ENCODE measurements around the gene C13orf46.
"Not testable (repeated sequence)": the region's sequence is repeated elsewhere in the genome, so short reads cannot be mapped to it uniquely, and the experiment has no call there.

The C13orf46 gene

GRCh38 chr13:113997845-113998751, 24.2 kb upstream of the C13orf46 start:
- H3K9ac ChIP-seq (ENCODE audit: low read depth, low read length) = no peak overlapping the region
- peaks cover 20% of the 10 kb centered on the region for H3K36me3 ChIP-seq (ENCODE audit: control insufficient read depth, insufficient read depth, low read length)
- H3K27me3 ChIP-seq (ENCODE audit: control insufficient read depth, insufficient read depth, low read length) = no peaks in the 10 kb centered on the region
- H3K9me3 ChIP-seq (ENCODE audit: control insufficient read depth, insufficient read depth, low read length) = no peaks in the 10 kb centered on the region
- no peaks in the 10 kb centered on the region for H3K4me1 ChIP-seq (ENCODE audit: control insufficient read depth, insufficient read depth, low read length)
- no peak overlapping the region for H3K4me3 ChIP-seq (ENCODE audit: low read depth, low read length)

DNA sequence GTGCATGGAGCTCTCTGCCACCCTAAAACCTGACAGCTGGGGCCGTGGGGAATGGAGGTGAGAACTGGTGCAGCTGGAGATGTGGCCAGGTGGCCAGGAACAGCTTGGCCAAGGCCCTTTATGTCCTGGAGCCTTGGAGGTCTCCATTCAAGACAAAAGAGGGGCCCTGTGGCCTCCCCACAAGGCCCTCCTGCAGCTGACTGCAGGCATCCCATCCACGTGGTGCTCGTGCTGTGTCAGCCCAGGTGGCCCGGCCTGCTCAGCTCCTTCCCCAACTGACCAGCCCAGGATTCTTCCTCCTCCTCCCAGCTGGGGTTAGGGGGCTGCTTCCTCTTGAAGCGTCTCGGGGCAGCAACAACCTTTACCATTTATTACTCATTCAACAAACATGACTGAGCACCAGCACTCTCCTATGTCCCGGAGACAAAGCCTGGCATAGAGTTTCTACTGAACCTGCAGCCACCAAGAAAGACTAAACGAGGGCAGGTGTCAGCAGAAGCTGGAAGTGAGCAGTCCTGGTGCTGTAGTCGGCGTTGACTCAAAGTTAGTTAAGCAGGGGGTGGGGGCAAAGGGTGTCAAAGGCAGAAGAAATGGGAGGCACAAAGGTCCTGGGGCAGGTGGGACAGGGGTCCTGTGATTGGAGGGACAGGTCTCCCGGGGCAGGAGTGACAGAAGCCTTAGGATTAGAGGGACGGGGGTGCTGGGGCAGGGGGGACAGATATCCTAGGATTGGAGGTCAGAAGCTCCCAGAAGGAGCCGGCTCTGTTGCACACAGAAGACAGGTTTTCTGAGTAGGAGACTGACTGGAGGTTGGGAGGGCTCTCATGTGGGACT, 23.3 kb upstream of the C13orf46 start:
- no peaks in the 10 kb centered on the region for H3K4me1 ChIP-seq (ENCODE audit: control insufficient read depth, insufficient read depth, low read length)
- no peaks in the 10 kb centered on the region for H3K9me3 ChIP-seq (ENCODE audit: control insufficient read depth, insufficient read depth, low read length)
- no peak overlapping the region for H3K4me3 ChIP-seq (ENCODE audit: low read depth, low read length)
- H3K9ac ChIP-seq (ENCODE audit: low read depth, low read length) = no peak overlapping the region
- no peaks in the 10 kb centered on the region for H3K27me3 ChIP-seq (ENCODE audit: control insufficient read depth, insufficient read depth, low read length)
- H3K36me3 ChIP-seq (ENCODE audit: control insufficient read depth, insufficient read depth, low read length) = peaks cover 20% of the 10 kb centered on the region

DNA sequence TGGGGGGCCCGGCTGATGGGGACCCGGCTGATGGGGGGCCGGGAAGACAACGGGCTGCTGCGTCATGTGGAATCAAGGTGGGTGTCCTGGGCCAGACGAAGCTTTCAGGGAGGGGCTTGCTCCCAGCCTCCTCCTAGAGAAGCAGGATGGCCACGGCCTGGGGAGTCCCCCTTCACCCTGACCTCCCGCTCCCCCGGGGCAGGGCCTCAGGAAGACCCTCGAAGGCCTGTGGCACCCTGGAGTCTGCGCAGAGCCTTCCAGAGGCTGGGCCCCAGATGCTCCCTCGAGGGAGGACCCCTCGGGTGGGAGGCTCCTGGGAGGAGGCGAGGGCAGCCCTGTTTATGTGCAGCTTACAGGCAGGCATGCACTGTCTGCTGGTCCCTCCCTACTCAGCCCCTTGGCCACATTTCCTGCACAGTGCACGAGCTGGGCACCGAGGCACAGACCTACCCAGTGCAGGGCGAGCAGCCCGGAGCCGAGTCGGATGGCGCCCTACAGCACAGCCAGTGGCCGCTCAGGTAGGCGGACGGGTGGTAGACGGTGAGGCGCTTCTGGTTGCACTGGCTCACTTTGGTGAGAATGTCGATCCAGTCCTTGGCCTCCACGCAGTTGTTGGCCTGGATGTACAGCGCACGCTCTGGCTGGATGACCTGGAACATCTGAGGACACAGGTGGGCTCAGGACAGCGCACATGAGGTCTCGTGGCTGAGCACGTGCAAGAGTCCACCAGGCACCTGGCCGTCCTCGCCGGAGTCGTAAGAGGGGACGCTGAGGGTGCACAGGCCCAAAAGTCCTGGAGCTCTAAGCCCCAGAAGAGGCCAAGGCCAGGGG, 22.4 kb upstream of the C13orf46 start:
- no peak overlapping the region for H3K9ac ChIP-seq (ENCODE audit: low read depth, low read length)
- no peaks in the 10 kb centered on the region for H3K9me3 ChIP-seq (ENCODE audit: control insufficient read depth, insufficient read depth, low read length)
- H3K4me1 ChIP-seq (ENCODE audit: control insufficient read depth, insufficient read depth, low read length) = no peaks in the 10 kb centered on the region
- H3K27me3 ChIP-seq (ENCODE audit: control insufficient read depth, insufficient read depth, low read length) = no peaks in the 10 kb centered on the region
- H3K4me3 ChIP-seq (ENCODE audit: low read depth, low read length) = no peak overlapping the region
- peaks cover 20% of the 10 kb centered on the region for H3K36me3 ChIP-seq (ENCODE audit: control insufficient read depth, insufficient read depth, low read length)

DNA sequence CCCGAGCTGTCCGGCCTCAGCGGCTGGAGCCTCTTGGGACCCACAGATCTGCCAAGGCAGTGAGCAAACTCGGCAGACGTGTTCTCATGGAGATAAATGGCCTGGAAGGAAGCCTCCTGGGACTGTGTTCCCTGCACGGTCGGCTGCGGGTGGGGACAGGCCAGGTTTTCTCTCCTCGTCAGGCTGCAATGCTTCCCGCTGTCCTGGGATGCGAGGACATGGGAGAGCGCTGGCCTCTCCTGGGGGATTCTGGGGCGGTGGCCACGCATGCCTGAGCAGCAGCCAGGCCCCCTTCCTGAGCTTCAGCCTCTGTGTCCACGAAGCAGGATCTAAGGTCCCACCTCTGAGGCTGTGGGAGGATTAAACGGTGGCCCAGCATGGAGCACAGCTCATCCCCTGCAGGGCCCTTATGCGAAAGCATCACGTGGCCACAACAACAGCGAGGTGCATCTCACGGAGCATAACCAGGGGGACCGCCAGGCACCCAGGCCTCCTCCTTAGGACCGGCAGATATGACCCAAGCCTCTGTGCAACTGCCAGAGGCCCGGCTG, 21.2 kb upstream of the C13orf46 start:
- Histone ChIP-seq H3K4me1 (ENCODE audit: control insufficient read depth, insufficient read depth, low read length) (no peaks in the 10 kb centered on the region), H3K4me3 (ENCODE audit: low read depth, low read length) (no peak overlapping the region), H3K9ac (ENCODE audit: low read depth, low read length) (no peak overlapping the region), H3K36me3 (ENCODE audit: control insufficient read depth, insufficient read depth, low read length) (peaks cover 26% of the 10 kb centered on the region), H3K27me3 (ENCODE audit: control insufficient read depth, insufficient read depth, low read length) (no peaks in the 10 kb centered on the region), H3K9me3 (ENCODE audit: control insufficient read depth, insufficient read depth, low read length) (no peaks in the 10 kb centered on the region)

GRCh38 chr13:113992276-113993005, 18.6 kb upstream of the C13orf46 start:
- H3K4me3 ChIP-seq (ENCODE audit: low read depth, low read length) = no peak overlapping the region
- H3K9me3 ChIP-seq (ENCODE audit: control insufficient read depth, insufficient read depth, low read length) = no peaks in the 10 kb centered on the region
- no peaks in the 10 kb centered on the region for H3K4me1 ChIP-seq (ENCODE audit: control insufficient read depth, insufficient read depth, low read length)
- peaks cover 20% of the 10 kb centered on the region for H3K36me3 ChIP-seq (ENCODE audit: control insufficient read depth, insufficient read depth, low read length)
- no peak overlapping the region for H3K9ac ChIP-seq (ENCODE audit: low read depth, low read length)
- no peaks in the 10 kb centered on the region for H3K27me3 ChIP-seq (ENCODE audit: control insufficient read depth, insufficient read depth, low read length)

DNA sequence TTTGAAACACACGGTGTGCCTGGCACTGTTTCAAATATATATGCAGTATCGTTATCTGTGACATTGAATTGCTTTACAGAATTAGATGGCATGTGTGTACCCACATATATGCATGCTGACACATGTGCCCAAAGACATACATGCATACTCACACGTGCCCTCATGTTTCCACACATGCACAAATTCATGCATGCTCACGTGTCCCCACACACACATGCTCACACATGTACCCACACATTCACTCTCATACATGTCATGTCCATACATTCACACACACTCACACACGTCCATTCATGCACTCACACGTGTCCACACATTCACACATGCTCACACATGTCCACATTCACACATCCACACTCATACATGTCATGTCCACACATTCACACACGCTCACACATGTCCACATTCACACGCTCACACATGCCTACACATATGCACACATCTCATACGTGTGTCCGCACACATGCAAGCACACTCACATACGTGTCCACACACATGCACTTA, 17.9 kb upstream of the C13orf46 start:
- H3K36me3 ChIP-seq (ENCODE audit: control insufficient read depth, insufficient read depth, low read length) = peaks cover 18% of the 10 kb centered on the region
- no peaks in the 10 kb centered on the region for H3K9me3 ChIP-seq (ENCODE audit: control insufficient read depth, insufficient read depth, low read length)
- no peak overlapping the region for H3K9ac ChIP-seq (ENCODE audit: low read depth, low read length)
- H3K27me3 ChIP-seq (ENCODE audit: control insufficient read depth, insufficient read depth, low read length) = no peaks in the 10 kb centered on the region
- no peaks in the 10 kb centered on the region for H3K4me1 ChIP-seq (ENCODE audit: control insufficient read depth, insufficient read depth, low read length)
- no peak overlapping the region for H3K4me3 ChIP-seq (ENCODE audit: low read depth, low read length)

DNA sequence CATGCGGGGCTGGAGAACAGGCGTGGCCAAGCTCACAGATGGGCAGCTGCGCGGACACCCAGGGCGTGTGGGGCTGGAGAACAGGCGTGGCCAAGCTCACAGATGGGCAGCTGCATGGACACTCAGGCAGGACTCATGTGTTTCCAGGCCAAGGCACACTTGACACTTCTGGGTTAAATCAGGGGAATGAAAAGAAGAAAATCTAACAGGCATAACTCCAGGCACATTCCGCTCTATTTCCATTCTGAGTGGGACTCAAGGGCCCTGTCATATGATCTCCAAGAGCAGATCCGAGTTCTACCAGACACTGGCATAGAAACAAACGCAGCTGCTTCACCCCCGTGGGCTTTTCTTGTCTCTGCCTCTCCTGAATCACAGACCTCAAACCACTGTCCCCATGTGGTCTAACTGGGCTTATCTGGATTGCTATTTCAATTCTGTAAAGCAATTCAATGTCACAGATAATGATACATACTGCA, 17.4 kb upstream of the C13orf46 start:
- peaks cover 13% of the 10 kb centered on the region for H3K36me3 ChIP-seq (ENCODE audit: control insufficient read depth, insufficient read depth, low read length)
- no peaks in the 10 kb centered on the region for H3K27me3 ChIP-seq (ENCODE audit: control insufficient read depth, insufficient read depth, low read length)
- no peaks in the 10 kb centered on the region for H3K4me1 ChIP-seq (ENCODE audit: control insufficient read depth, insufficient read depth, low read length)
- H3K4me3 ChIP-seq (ENCODE audit: low read depth, low read length) = no peak overlapping the region
- no peak overlapping the region for H3K9ac ChIP-seq (ENCODE audit: low read depth, low read length)
- no peaks in the 10 kb centered on the region for H3K9me3 ChIP-seq (ENCODE audit: control insufficient read depth, insufficient read depth, low read length)

- peaks cover 12% of the 10 kb centered on the region for H3K36me3 ChIP-seq (ENCODE audit: control insufficient read depth, insufficient read depth, low read length)
These were observed 16.5 kb upstream of the C13orf46 start for GRCh38 chr13:113990321-113990837.

DNA sequence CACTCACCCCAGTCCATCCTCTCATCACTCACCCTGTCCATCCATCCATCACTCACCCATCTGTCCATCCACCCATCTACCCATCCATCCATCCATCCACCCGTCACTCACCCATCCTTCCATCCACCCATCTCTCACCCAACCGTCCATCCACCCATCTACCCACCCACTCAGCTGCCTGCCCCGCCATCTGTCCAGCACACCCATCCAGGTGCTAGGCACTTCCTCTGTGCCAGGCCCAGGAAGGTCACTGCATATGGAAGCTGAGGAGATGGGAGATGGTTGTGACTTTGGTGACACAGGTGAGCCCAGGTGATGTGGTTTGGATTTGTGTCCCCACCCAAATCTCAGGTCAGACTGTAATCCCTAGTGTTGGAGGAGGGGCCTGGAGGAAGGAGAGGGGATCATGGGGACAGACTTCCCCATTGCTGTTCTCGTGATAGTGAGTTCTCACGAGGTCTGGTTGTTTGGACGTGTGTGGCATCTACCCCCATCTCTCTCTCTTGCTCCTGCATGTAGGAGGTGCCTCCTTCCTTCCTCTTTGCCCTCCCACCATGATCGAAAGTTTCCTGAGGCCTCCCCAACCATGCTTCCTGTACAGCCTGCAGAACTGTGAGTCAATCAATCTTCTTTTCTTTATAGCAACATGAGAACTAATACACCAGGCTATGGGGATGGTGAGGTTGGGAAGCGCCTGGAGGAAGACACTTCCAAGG, 15.9 kb upstream of the C13orf46 start:
- no peaks in the 10 kb centered on the region for H3K27me3 ChIP-seq (ENCODE audit: control insufficient read depth, insufficient read depth, low read length)
- no peak overlapping the region for H3K9ac ChIP-seq (ENCODE audit: low read depth, low read length)
- H3K4me3 ChIP-seq (ENCODE audit: low read depth, low read length) = no peak overlapping the region
- no peaks in the 10 kb centered on the region for H3K4me1 ChIP-seq (ENCODE audit: control insufficient read depth, insufficient read depth, low read length)
- H3K9me3 ChIP-seq (ENCODE audit: control insufficient read depth, insufficient read depth, low read length) = no peaks in the 10 kb centered on the region
- H3K36me3 ChIP-seq (ENCODE audit: control insufficient read depth, insufficient read depth, low read length) = peaks cover 10% of the 10 kb centered on the region

More at GRCh38 chr13:113990321-113990837, 16.5 kb upstream of the C13orf46 start:
- no peaks in the 10 kb centered on the region for H3K9me3 ChIP-seq (ENCODE audit: control insufficient read depth, insufficient read depth, low read length)
- no peaks in the 10 kb centered on the region for H3K27me3 ChIP-seq (ENCODE audit: control insufficient read depth, insufficient read depth, low read length)
- no peaks in the 10 kb centered on the region for H3K4me1 ChIP-seq (ENCODE audit: control insufficient read depth, insufficient read depth, low read length)
- no peak overlapping the region for H3K4me3 ChIP-seq (ENCODE audit: low read depth, low read length)
- H3K9ac ChIP-seq (ENCODE audit: low read depth, low read length) = no peak overlapping the region

DNA sequence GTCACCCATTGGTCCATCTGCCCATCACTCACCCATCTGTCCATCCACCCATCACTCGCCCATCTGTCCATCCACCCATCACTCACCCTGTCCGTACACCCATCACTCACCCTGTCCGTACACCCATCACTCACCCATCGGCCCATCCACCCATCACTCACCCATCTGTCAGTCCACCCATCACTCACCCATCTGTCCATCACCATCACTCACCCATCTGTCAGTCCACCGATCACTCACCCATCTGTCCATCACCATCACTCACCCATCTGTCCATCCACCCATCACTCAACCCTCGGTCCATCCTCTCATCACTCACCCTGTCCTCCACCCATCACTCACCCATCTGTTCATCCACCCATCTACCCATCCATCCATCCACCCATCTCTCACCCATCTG, 15.0 kb upstream of the C13orf46 start:
- H3K27me3 ChIP-seq (ENCODE audit: control insufficient read depth, insufficient read depth, low read length); H3K4me3 ChIP-seq (ENCODE audit: low read depth, low read length); H3K9ac ChIP-seq (ENCODE audit: low read depth, low read length); H3K9me3 ChIP-seq (ENCODE audit: control insufficient read depth, insufficient read depth, low read length); H3K36me3 ChIP-seq (ENCODE audit: control insufficient read depth, insufficient read depth, low read length); H3K4me1 ChIP-seq (ENCODE audit: control insufficient read depth, insufficient read depth, low read length): not testable (repeated sequence)

Measured in iPS-15b (cell line).